ENCODE measurements around the gene CARS2. TPM values are rescaled to one million over a fixed set of nuclear protein-coding genes. Genes with fewer than 3 reads are reported as not detected.

Gene CARS2
- total RNA-seq, 1 donor from 2014 or later: 102 TPM

GRCh38 chr13:110627351-110627750, 78.6 kb downstream of the CARS2 start:
- H3K27me3 Mint-ChIP-seq (ENCODE audit: unreplicated experiment): peaks cover 2% of the 10 kb centered on the region
- H3K9me3 Mint-ChIP-seq (ENCODE audit: unreplicated experiment): peaks cover 2% of the 10 kb centered on the region

GRCh38 chr13:110626521-110626920, 79.4 kb downstream of the CARS2 start:
- no peak overlapping the region for H3K27ac Mint-ChIP-seq (ENCODE audit: unreplicated experiment)
- H3K4me1 Mint-ChIP-seq (ENCODE audit: low read depth, unreplicated experiment): peaks cover 37% of the 10 kb centered on the region
- peaks cover 5% of the 10 kb centered on the region for H3K36me3 Mint-ChIP-seq (ENCODE audit: unreplicated experiment)
- no peak for TF ChIP-seq CTCF (IDR thresholded peaks at IDR 0.05; ENCODE audit: partially characterized antibody, unreplicated experiment)
- no peak overlapping the region for H3K4me3 Mint-ChIP-seq (ENCODE audit: unreplicated experiment)
- H3K27me3 Mint-ChIP-seq (ENCODE audit: unreplicated experiment): peaks cover 2% of the 10 kb centered on the region
- no peak for DNase-seq
- H3K9me3 Mint-ChIP-seq (ENCODE audit: unreplicated experiment): peaks cover 2% of the 10 kb centered on the region

More at GRCh38 chr13:110627351-110627750, 78.6 kb downstream of the CARS2 start:
- TF ChIP-seq CTCF (IDR thresholded peaks at IDR 0.05; ENCODE audit: partially characterized antibody, unreplicated experiment): no peak
- Mint-ChIP-seq H3K27ac (ENCODE audit: unreplicated experiment) (peak overlapping the region; percentile 18), H3K4me3 (ENCODE audit: unreplicated experiment) (peak overlapping the region; percentile 3), H3K4me1 (ENCODE audit: low read depth, unreplicated experiment) (peaks cover 37% of the 10 kb centered on the region), H3K36me3 (ENCODE audit: unreplicated experiment) (peaks cover 5% of the 10 kb centered on the region)
- DNase-seq: no peak

- H3K4me1 Mint-ChIP-seq (ENCODE audit: low read depth, unreplicated experiment): peaks cover 36% of the 10 kb centered on the region
- H3K36me3 Mint-ChIP-seq (ENCODE audit: unreplicated experiment): peaks cover 5% of the 10 kb centered on the region
- no peak overlapping the region for H3K4me3 Mint-ChIP-seq (ENCODE audit: unreplicated experiment)
- no peak for DNase-seq
- H3K27ac Mint-ChIP-seq (ENCODE audit: unreplicated experiment): peak overlapping the region; percentile 81
- H3K27me3 Mint-ChIP-seq (ENCODE audit: unreplicated experiment): peaks cover 2% of the 10 kb centered on the region
- peaks cover 2% of the 10 kb centered on the region for H3K9me3 Mint-ChIP-seq (ENCODE audit: unreplicated experiment)
- TF ChIP-seq CTCF (IDR thresholded peaks at IDR 0.05; ENCODE audit: partially characterized antibody, unreplicated experiment): no peak
These were observed 80.1 kb downstream of the CARS2 start for GRCh38 chr13:110625771-110626321.

- H3K4me3 Mint-ChIP-seq (ENCODE audit: unreplicated experiment): no peak overlapping the region
These were observed 80.9 kb downstream of the CARS2 start for GRCh38 chr13:110624766-110625756.

More at GRCh38 chr13:110624766-110625756, 80.9 kb downstream of the CARS2 start:
- H3K27ac Mint-ChIP-seq (ENCODE audit: unreplicated experiment): peak overlapping the region; percentile 81
- peaks cover 2% of the 10 kb centered on the region for H3K9me3 Mint-ChIP-seq (ENCODE audit: unreplicated experiment)
- TF ChIP-seq CTCF (IDR thresholded peaks at IDR 0.05; ENCODE audit: partially characterized antibody, unreplicated experiment): no peak
- no peak for DNase-seq
- H3K36me3 Mint-ChIP-seq (ENCODE audit: unreplicated experiment): peaks cover 5% of the 10 kb centered on the region
- H3K27me3 Mint-ChIP-seq (ENCODE audit: unreplicated experiment): peaks cover 2% of the 10 kb centered on the region
- H3K4me1 Mint-ChIP-seq (ENCODE audit: low read depth, unreplicated experiment): peaks cover 34% of the 10 kb centered on the region
